C4-2B (cell line): Measurements from ENCODE around the gene COLGALT1.
A peak's percentile ranks its signal among the peaks of the same experiment; 100 is the strongest.
"Not testable (repeated sequence)": the region's sequence is repeated elsewhere in the genome, so short reads cannot be mapped to it uniquely, and the experiment has no call there.

ENCODE experiments used
- H3K27ac ChIP-seq: fragments of 450-650 bp; 2 replicates; pipeline ENCODE4 v1.5.1; 2017
- CTCF ChIP-seq: fragments of 450-650 bp; conservative IDR thresholded peaks from 2 replicates; pipeline ENCODE4 v1.5.1; 2017; ENCODE audit warnings: mild to moderate bottlenecking
- ZFX ChIP-seq: fragments of 450-650 bp; IDR thresholded peaks from 2 replicates; pipeline ENCODE4 v1.6.1; 2017

COLGALT1 gene

GRCh38 chr19:17555480-17555928 lies at the start of gene COLGALT1:
COLGALT1 (plus strand) TSS chr19:17555649; CDS start chr19:17555714, 65 bp downstream.
- TF ChIP-seq CTCF (no peak), ZFX (no peak)
- peak within 1 kb of the TSS; percentile 92 for H3K27ac ChIP-seq

- H3K27ac ChIP-seq = no peak overlapping the region
- TF ChIP-seq CTCF (no peak), ZFX (no peak)
Measured at GRCh38 chr19:17506745-17507144, 48.7 kb upstream of the COLGALT1 start.

- not testable (repeated sequence) for H3K27ac ChIP-seq
Measured at GRCh38 chr19:17508558-17508933, 46.9 kb upstream of the COLGALT1 start.

DNA sequence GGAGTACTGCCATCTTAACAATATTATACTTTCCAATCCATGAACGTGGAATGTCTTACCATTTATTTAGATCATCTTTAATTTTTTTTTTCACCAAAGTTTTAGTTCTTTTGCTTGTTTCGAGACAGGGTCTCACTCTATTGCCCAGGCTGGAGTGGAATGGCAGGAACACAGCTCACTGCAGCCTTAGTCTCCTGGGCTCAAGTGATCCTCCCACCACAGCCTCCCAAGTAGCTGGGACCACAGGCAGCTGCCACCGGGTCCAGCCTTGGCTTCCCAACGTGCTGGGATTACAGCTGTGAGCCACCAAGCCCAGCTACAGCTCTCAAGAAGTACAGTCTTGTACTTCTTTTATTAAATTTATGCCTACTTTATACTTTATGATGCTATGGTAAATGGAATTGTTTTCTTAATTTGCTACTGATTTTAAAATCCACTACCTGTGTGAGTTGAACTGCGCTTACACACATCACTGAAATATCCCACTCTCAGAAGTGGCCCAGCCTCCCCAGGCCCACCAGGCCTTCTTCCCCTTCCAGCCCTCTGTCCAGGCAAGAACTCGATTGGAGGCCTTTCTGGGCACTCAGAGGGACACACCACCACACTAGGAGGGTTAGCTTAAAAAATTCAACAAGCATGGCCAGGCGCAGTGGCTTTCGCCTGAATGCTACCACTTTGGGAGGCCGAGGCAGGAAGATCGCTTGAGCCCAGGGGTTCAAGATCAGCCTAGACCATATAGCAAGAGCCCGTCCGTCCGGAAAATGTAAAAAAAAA lies 45.0 kb upstream of the COLGALT1 start:
- H3K27ac ChIP-seq = peak overlapping the region; percentile 98

DNA sequence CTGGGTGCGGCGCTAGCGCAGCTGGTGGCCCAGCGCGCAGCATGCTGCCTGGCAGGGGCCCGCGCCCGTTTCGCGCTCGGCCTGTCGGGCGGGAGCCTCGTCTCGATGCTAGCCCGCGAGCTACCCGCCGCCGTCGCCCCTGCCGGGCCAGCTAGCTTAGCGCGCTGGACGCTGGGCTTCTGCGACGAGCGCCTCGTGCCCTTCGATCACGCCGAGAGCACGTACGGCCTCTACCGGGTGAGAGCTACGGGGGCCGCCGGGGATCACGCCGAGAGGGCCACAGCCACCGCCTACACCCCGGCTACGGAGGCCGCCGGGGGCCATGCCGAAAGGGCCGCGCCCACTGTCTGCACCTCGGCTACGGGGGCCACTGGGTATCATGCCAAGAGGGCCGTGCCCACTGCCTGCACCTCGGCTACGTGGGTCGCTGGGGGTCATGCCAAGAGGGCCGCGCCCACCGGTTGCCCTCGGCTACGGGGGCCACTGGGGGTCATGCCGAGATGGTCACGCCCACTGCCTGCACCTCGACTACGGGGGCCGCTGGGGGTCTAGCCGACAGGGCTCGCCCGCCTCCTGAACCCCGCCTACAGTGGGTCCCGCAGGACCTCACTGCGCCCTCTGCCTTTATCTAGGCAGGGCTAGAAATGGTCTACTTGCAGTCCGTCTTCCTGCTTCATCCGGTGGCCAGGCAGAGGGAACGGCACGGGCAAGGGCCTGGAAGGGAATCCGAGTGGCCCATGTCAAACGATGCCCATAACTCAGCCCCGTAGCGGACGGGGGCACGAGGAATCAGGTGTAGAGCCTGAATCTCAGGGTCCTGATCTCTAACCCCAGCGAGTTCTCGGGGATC lies 43.5 kb upstream of the COLGALT1 start:
- peak overlapping the region; percentile 98 for H3K27ac ChIP-seq
- TF ChIP-seq ZFX = peak; percentile 95
- no peak for TF ChIP-seq CTCF

More for the DNA sequence above, 45.0 kb upstream of the COLGALT1 start:
- no peak for TF ChIP-seq ZFX
- no peak for TF ChIP-seq CTCF

DNA sequence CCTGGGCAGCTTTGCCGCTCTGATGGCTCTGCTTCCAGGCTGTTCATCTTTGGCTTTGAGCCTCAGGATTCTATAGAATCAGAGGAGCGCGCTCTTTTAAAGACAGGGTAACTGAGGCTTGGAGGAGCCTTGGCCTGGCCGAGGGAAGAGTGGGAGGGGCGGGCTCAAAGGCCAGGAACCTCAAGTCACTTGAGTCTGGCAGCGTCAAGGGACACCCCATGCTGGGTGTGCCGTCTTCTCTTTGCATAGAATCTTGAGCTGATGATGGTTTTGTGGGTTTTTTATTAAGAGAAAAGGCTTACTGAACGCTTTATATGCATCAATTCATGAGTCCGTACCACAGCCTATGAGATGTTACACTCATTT lies 42.9 kb upstream of the COLGALT1 start:
- TF ChIP-seq ZFX = no peak
- TF ChIP-seq CTCF = no peak
- H3K27ac ChIP-seq = peak overlapping the region; percentile 98

DNA sequence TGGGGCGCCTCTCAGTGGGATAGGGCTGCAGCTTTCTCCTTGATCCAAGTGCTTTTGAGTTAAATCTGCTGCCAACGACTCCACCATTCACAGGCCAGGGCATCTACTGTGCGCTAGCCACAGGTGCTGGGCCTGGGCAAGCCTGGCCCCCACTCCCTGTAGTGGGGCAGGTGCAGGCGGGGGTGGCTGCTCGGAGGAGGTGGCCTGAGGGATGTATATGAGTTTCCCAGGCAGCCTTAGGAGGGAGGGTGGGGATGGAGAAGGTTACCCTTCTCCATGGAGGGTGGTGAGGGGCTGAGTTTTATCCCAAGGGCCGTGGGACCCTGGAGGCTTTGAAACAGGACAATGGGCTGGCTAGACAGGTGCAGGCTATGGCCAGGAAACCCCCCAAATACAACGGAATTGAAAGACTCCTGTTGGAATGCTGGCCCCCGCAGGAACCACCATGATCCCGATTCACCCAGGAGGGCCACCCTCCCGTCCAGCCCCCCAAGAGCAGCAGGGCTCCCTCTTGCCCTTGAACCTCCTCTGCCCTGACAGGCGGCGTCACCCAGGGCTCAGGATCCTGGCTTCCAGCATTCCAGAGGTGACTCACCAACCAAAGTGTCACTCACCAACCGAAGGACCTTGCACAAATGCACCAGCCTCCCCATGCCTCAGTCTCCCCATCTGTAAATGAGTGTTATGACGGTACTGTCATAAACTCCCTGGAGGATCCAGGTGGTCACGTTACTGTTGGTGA lies 39.9 kb upstream of the COLGALT1 start:
- H3K27ac ChIP-seq = no peak overlapping the region
- no peak for TF ChIP-seq ZFX
- TF ChIP-seq CTCF = no peak
